Measurements from ENCODE around the gene PITPNC1. TPM values are rescaled to one million over a fixed set of nuclear protein-coding genes. Genes with fewer than 3 reads are reported as not detected.
"Not testable (repeated sequence)": the region's sequence is repeated elsewhere in the genome, so short reads cannot be mapped to it uniquely, and the experiment has no call there.

PITPNC1 gene
- total RNA-seq, 1 donor from 2014 or later, result 40.3 TPM

DNA sequence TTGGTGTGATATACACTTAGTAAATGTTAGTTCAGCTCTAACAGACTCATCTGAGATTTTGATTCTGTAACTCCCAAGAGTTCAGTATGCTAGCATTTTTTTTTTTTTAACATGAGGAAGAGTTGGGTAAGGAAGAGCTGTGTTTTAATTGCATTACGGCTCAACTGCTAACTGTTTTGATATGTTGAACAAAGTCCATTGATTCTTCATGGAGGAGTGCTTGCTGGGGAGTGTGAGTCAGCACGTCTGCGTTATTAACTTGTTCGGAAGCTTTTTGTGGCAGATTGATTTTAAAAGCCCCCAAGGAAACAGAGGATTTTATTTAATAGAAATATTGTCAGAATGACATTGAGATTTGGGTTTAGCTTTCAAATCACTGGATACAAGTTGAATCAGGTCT is 45.8 kb downstream of the PITPNC1 start:
- TF ChIP-seq, protein P1, sequence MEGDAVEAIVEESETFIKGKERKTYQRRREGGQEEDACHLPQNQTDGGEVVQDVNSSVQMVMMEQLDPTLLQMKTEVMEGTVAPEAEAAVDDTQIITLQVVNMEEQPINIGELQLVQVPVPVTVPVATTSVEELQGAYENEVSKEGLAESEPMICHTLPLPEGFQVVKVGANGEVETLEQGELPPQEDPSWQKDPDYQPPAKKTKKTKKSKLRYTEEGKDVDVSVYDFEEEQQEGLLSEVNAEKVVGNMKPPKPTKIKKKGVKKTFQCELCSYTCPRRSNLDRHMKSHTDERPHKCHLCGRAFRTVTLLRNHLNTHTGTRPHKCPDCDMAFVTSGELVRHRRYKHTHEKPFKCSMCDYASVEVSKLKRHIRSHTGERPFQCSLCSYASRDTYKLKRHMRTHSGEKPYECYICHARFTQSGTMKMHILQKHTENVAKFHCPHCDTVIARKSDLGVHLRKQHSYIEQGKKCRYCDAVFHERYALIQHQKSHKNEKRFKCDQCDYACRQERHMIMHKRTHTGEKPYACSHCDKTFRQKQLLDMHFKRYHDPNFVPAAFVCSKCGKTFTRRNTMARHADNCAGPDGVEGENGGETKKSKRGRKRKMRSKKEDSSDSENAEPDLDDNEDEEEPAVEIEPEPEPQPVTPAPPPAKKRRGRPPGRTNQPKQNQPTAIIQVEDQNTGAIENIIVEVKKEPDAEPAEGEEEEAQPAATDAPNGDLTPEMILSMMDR (IDR thresholded peaks at IDR 0.05; ENCODE audit: partially characterized antibody, unreplicated experiment), result no peak
- H3K36me3 Mint-ChIP-seq (ENCODE audit: unreplicated experiment), result peaks cover 5% of the 10 kb centered on the region
- no peak overlapping the region for H3K27ac Mint-ChIP-seq (ENCODE audit: unreplicated experiment)
- H3K4me1 Mint-ChIP-seq (ENCODE audit: low read depth, unreplicated experiment), result no peaks in the 10 kb centered on the region
- no peak overlapping the region for H3K4me3 Mint-ChIP-seq (ENCODE audit: unreplicated experiment)
- H3K9me3 Mint-ChIP-seq (ENCODE audit: unreplicated experiment), result peaks cover 1% of the 10 kb centered on the region
- H3K27me3 Mint-ChIP-seq (ENCODE audit: unreplicated experiment), result peaks cover 6% of the 10 kb centered on the region
- no peak for DNase-seq

- Mint-ChIP-seq H3K36me3 (ENCODE audit: unreplicated experiment) (peaks cover 5% of the 10 kb centered on the region), H3K4me1 (ENCODE audit: low read depth, unreplicated experiment) (no peaks in the 10 kb centered on the region), H3K27ac (ENCODE audit: unreplicated experiment) (no peak overlapping the region), H3K4me3 (ENCODE audit: unreplicated experiment) (no peak overlapping the region), H3K27me3 (ENCODE audit: unreplicated experiment) (peaks cover 4% of the 10 kb centered on the region), H3K9me3 (ENCODE audit: unreplicated experiment) (peaks cover 1% of the 10 kb centered on the region)
- DNase-seq, result no peak
- TF ChIP-seq, protein P1 (IDR thresholded peaks at IDR 0.05; ENCODE audit: partially characterized antibody, unreplicated experiment), result no peak
These were observed 48.6 kb downstream of the PITPNC1 start for GRCh38 chr17:67425571-67426160.

- peaks cover 5% of the 10 kb centered on the region for H3K36me3 Mint-ChIP-seq (ENCODE audit: unreplicated experiment)
- no peaks in the 10 kb centered on the region for H3K4me1 Mint-ChIP-seq (ENCODE audit: low read depth, unreplicated experiment)
- H3K9me3 Mint-ChIP-seq (ENCODE audit: unreplicated experiment), result peaks cover 3% of the 10 kb centered on the region
- DNase-seq, result no peak
- H3K27me3 Mint-ChIP-seq (ENCODE audit: unreplicated experiment), result peaks cover 4% of the 10 kb centered on the region
- no peak overlapping the region for H3K27ac Mint-ChIP-seq (ENCODE audit: unreplicated experiment)
- TF ChIP-seq, protein P1 (IDR thresholded peaks at IDR 0.05; ENCODE audit: partially characterized antibody, unreplicated experiment), result no peak
- H3K4me3 Mint-ChIP-seq (ENCODE audit: unreplicated experiment), result no peak overlapping the region
These were observed 50.3 kb downstream of the PITPNC1 start for GRCh38 chr17:67427424-67427823.

- not testable (repeated sequence) for H3K4me1 Mint-ChIP-seq (ENCODE audit: low read depth, unreplicated experiment); DNase-seq; H3K9me3 Mint-ChIP-seq (ENCODE audit: unreplicated experiment); H3K27me3 Mint-ChIP-seq (ENCODE audit: unreplicated experiment); H3K36me3 Mint-ChIP-seq (ENCODE audit: unreplicated experiment); H3K4me3 Mint-ChIP-seq (ENCODE audit: unreplicated experiment); H3K27ac Mint-ChIP-seq (ENCODE audit: unreplicated experiment)
These were observed 53.4 kb downstream of the PITPNC1 start for GRCh38 chr17:67430515-67430914.

- Mint-ChIP-seq H3K27me3 (ENCODE audit: unreplicated experiment) (peaks cover 4% of the 10 kb centered on the region), H3K36me3 (ENCODE audit: unreplicated experiment) (no peaks in the 10 kb centered on the region), H3K4me1 (ENCODE audit: low read depth, unreplicated experiment) (peaks cover under 1% of the 10 kb centered on the region), H3K9me3 (ENCODE audit: unreplicated experiment) (peaks cover 8% of the 10 kb centered on the region), H3K4me3 (ENCODE audit: unreplicated experiment) (no peak overlapping the region), H3K27ac (ENCODE audit: unreplicated experiment) (no peak overlapping the region)
- DNase-seq, result no peak
- TF ChIP-seq, protein P1 (IDR thresholded peaks at IDR 0.05; ENCODE audit: partially characterized antibody, unreplicated experiment), result no peak
These were observed 54.4 kb downstream of the PITPNC1 start for GRCh38 chr17:67431249-67432015.
